ENCODE data around the gene COG5.

The COG5 gene

GRCh38 chr7:107560898-107561516 lies 2.7 kb downstream of the COG5 start:
- Mint-ChIP-seq H3K4me3 (peak overlapping the region; percentile 90), H3K9me3 (no peaks in the 10 kb centered on the region), H3K4me1 (peaks cover 44% of the 10 kb centered on the region), H3K27me3 (ENCODE audit: low read depth, poor library complexity) (no peaks in the 10 kb centered on the region), H3K27ac (peak overlapping the region; percentile 68), H3K36me3 (ENCODE audit: low read depth) (peaks cover 11% of the 10 kb centered on the region)
- TF ChIP-seq, protein P1, sequence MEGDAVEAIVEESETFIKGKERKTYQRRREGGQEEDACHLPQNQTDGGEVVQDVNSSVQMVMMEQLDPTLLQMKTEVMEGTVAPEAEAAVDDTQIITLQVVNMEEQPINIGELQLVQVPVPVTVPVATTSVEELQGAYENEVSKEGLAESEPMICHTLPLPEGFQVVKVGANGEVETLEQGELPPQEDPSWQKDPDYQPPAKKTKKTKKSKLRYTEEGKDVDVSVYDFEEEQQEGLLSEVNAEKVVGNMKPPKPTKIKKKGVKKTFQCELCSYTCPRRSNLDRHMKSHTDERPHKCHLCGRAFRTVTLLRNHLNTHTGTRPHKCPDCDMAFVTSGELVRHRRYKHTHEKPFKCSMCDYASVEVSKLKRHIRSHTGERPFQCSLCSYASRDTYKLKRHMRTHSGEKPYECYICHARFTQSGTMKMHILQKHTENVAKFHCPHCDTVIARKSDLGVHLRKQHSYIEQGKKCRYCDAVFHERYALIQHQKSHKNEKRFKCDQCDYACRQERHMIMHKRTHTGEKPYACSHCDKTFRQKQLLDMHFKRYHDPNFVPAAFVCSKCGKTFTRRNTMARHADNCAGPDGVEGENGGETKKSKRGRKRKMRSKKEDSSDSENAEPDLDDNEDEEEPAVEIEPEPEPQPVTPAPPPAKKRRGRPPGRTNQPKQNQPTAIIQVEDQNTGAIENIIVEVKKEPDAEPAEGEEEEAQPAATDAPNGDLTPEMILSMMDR (IDR thresholded peaks at IDR 0.05) = no peak
- DNase-seq = no peak

GRCh38 chr7:107559864-107560263 lies 3.9 kb downstream of the COG5 start:
- Mint-ChIP-seq H3K4me3 (no peak overlapping the region), H3K9me3 (no peaks in the 10 kb centered on the region), H3K36me3 (ENCODE audit: low read depth) (peaks cover 17% of the 10 kb centered on the region), H3K27ac (no peak overlapping the region), H3K27me3 (ENCODE audit: low read depth, poor library complexity) (no peaks in the 10 kb centered on the region), H3K4me1 (peaks cover 36% of the 10 kb centered on the region)
- TF ChIP-seq, protein P1 (IDR thresholded peaks at IDR 0.05) = no peak
- DNase-seq = no peak

- H3K4me3 Mint-ChIP-seq = no peak overlapping the region
These were observed 7.8 kb downstream of the COG5 start for GRCh38 chr7:107555893-107556292.

DNA sequence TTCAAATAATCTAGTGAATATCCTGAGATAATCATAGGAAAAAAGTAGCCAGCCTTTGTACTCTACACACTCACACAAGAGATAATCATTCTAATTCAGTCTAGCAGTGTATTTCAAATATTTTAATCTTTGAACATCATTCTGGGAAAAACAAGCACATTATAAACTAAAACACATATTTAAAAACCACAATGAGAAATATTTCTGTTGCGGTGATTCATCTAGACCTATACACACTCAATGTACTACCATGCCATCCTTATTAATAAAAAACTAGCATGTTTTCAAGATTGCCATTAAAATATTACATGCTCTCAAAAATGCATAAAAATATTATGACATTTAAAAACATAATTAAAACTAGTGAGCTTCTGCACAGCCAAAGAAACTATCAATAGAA lies 11.8 kb downstream of the COG5 start:
- peaks cover 5% of the 10 kb centered on the region for H3K9me3 Mint-ChIP-seq
- DNase-seq = no peak
- no peaks in the 10 kb centered on the region for H3K27me3 Mint-ChIP-seq (ENCODE audit: low read depth, poor library complexity)
- TF ChIP-seq, protein P1 (IDR thresholded peaks at IDR 0.05) = no peak
- no peaks in the 10 kb centered on the region for H3K4me1 Mint-ChIP-seq
- H3K36me3 Mint-ChIP-seq (ENCODE audit: low read depth) = peaks cover 77% of the 10 kb centered on the region
- H3K27ac Mint-ChIP-seq = no peak overlapping the region
- H3K4me3 Mint-ChIP-seq = no peak overlapping the region

More at GRCh38 chr7:107555893-107556292, 7.8 kb downstream of the COG5 start:
- H3K27ac Mint-ChIP-seq = no peak overlapping the region
- H3K27me3 Mint-ChIP-seq (ENCODE audit: low read depth, poor library complexity) = no peaks in the 10 kb centered on the region
- no peaks in the 10 kb centered on the region for H3K9me3 Mint-ChIP-seq
- peaks cover 41% of the 10 kb centered on the region for H3K36me3 Mint-ChIP-seq (ENCODE audit: low read depth)
- TF ChIP-seq, protein P1 (IDR thresholded peaks at IDR 0.05) = no peak
- DNase-seq = no peak
- H3K4me1 Mint-ChIP-seq = peaks cover 4% of the 10 kb centered on the region

- Mint-ChIP-seq H3K4me3 (no peak overlapping the region), H3K27ac (no peak overlapping the region), H3K36me3 (ENCODE audit: low read depth) (peaks cover 79% of the 10 kb centered on the region), H3K4me1 (peaks cover 2% of the 10 kb centered on the region), H3K9me3 (peaks cover 36% of the 10 kb centered on the region), H3K27me3 (ENCODE audit: low read depth, poor library complexity) (no peaks in the 10 kb centered on the region)
- TF ChIP-seq, protein P1 (IDR thresholded peaks at IDR 0.05) = no peak
- DNase-seq = no peak
These were observed 18.7 kb downstream of the COG5 start for GRCh38 chr7:107544848-107545591.
